Chondrocyte (in vitro differentiated cells): Measurements from ENCODE around the gene NECAB3. TPM values are rescaled to one million over a fixed set of nuclear protein-coding genes. Genes with fewer than 3 reads are reported as not detected.
"Not testable (repeated sequence)": the region's sequence is repeated elsewhere in the genome, so short reads cannot be mapped to it uniquely, and the experiment has no call there.

ENCODE experiments used
- DNase-seq: peaks from one replicate; pipeline ENCODE4 v3.0.0; 2021; ENCODE audit warnings: mixed read lengths, low spot score
- H3K27ac Mint-ChIP-seq: one replicate; pipeline ENCODE4 v1.8.0; 2021; ENCODE audit warnings: mild to moderate bottlenecking, moderate library complexity, mixed read lengths; ENCODE audit not compliant: unreplicated experiment
- H3K27me3 Mint-ChIP-seq: 2 replicates; pipeline ENCODE4 v1.8.0; 2021; ENCODE audit warnings: low read depth, mixed read lengths
- H3K36me3 Mint-ChIP-seq: 2 replicates; pipeline ENCODE4 v1.8.0; 2021; ENCODE audit warnings: low read depth, mixed read lengths
- H3K4me1 Mint-ChIP-seq: 2 replicates; pipeline ENCODE4 v1.8.0; 2021; ENCODE audit warnings: low read depth, mild to moderate bottlenecking, mixed read lengths
- H3K4me3 Mint-ChIP-seq: one replicate; pipeline ENCODE4 v1.8.0; 2021; ENCODE audit warnings: mild to moderate bottlenecking, moderate library complexity, mixed read lengths; ENCODE audit not compliant: unreplicated experiment
- H3K9me3 Mint-ChIP-seq: 2 replicates; pipeline ENCODE4 v1.8.0; 2021; ENCODE audit warnings: low read depth, mixed read lengths
- CTCF ChIP-seq: fragments of 200-600 bp; sonication (generic); IDR thresholded peaks from 2 replicates; pipeline ENCODE4 v1.5.0; 2021; ENCODE audit warnings: antibody characterized with exemption, mild to moderate bottlenecking, moderate library complexity
- total RNA-seq: library from RNA; stranded (reverse); gene quantifications from 3 replicates; pipeline ENCODE4 v1.2.1, GENCODE V29; 2021

Gene NECAB3
- total RNA-seq, 1 donor from 2014 or later: 32.5 TPM

- Mint-ChIP-seq H3K4me1 (peaks cover 24% of the 10 kb centered on the region), H3K4me3 (no peak overlapping the region), H3K9me3 (no peaks in the 10 kb centered on the region), H3K27ac (peak overlapping the region; percentile 95), H3K27me3 (no peaks in the 10 kb centered on the region), H3K36me3 (peaks cover 22% of the 10 kb centered on the region)
- no peak for DNase-seq
- no peak for TF ChIP-seq CTCF
Observed at GRCh38 chr20:33648396-33649004, 25.7 kb downstream of the NECAB3 start.

GRCh38 chr20:33647603-33648395, 26.4 kb downstream of the NECAB3 start:
- peak overlapping the region; percentile 40 for H3K4me3 Mint-ChIP-seq
- peaks cover 22% of the 10 kb centered on the region for H3K4me1 Mint-ChIP-seq
- no peak for DNase-seq
- H3K27me3 Mint-ChIP-seq: no peaks in the 10 kb centered on the region
- H3K9me3 Mint-ChIP-seq: no peaks in the 10 kb centered on the region
- peak; percentile 39 for TF ChIP-seq CTCF
- H3K36me3 Mint-ChIP-seq: peaks cover 26% of the 10 kb centered on the region
- H3K27ac Mint-ChIP-seq: peak overlapping the region; percentile 95

GRCh38 chr20:33646959-33647602, 27.1 kb downstream of the NECAB3 start:
- not testable (repeated sequence) for H3K9me3 Mint-ChIP-seq, H3K27me3 Mint-ChIP-seq, DNase-seq, H3K4me3 Mint-ChIP-seq
- H3K4me1 Mint-ChIP-seq: peaks cover 22% of the 10 kb centered on the region
- peak overlapping the region; percentile 95 for H3K27ac Mint-ChIP-seq
- peaks cover 29% of the 10 kb centered on the region for H3K36me3 Mint-ChIP-seq

- Mint-ChIP-seq H3K36me3 (peaks cover 33% of the 10 kb centered on the region), H3K27me3 (no peaks in the 10 kb centered on the region), H3K4me3 (no peak overlapping the region), H3K27ac (no peak overlapping the region), H3K9me3 (no peaks in the 10 kb centered on the region), H3K4me1 (peaks cover 22% of the 10 kb centered on the region)
- no peak for TF ChIP-seq CTCF
- no peak for DNase-seq
Observed at GRCh38 chr20:33646191-33646590, 28.0 kb downstream of the NECAB3 start.

- Mint-ChIP-seq H3K4me3 (no peak overlapping the region), H3K9me3 (no peaks in the 10 kb centered on the region), H3K27ac (no peak overlapping the region), H3K27me3 (no peaks in the 10 kb centered on the region), H3K4me1 (peaks cover 22% of the 10 kb centered on the region), H3K36me3 (peaks cover 40% of the 10 kb centered on the region)
- no peak for TF ChIP-seq CTCF
- DNase-seq: no peak
Observed at GRCh38 chr20:33645396-33645795, 28.8 kb downstream of the NECAB3 start.
